Ascending aorta (tissue), 2 donors: ENCODE data around the gene HLA-A. TPM values are rescaled to one million over a fixed set of nuclear protein-coding genes. Genes with fewer than 3 reads are reported as not detected.
"Not testable (repeated sequence)": the region's sequence is repeated elsewhere in the genome, so short reads cannot be mapped to it uniquely, and the experiment has no call there.

Experiments
- DNase-seq, 2 donors: peaks; one replicate each; pipeline ENCODE4 v3.0.0-alpha.2; 2019; ENCODE audit warnings: low spot score in 2 of 2
- H3K27ac ChIP-seq, 2 donors: fragments of 200-600 bp; sonication (generic); one replicate each; pipeline ENCODE4 v1.5.1; 2016 to 2017; ENCODE audit warnings: mild to moderate bottlenecking in 1 of 2
- H3K27me3 ChIP-seq: fragments of 200-600 bp; sonication (generic); one replicate; pipeline ENCODE4 v1.5.1; 2017
- H3K36me3 ChIP-seq, 2 donors: fragments of 200-600 bp; sonication (generic); one replicate each; pipeline ENCODE4 v1.5.1; 2016
- H3K4me1 ChIP-seq, 2 donors: fragments of 200-600 bp; sonication (generic); one replicate each; pipeline ENCODE4 v1.5.1; 2016 to 2017; ENCODE audit warnings: mild to moderate bottlenecking in 1 of 2
- H3K4me3 ChIP-seq, 2 donors: fragments of 200-600 bp; sonication (generic); one replicate each; pipeline ENCODE4 v1.5.1; 2016 to 2017; ENCODE audit warnings: mild to moderate bottlenecking in 1 of 2
- H3K9me3 ChIP-seq, 2 donors: fragments of 200-600 bp; sonication (generic); one replicate each; pipeline ENCODE4 v1.5.1; 2016
- intact Hi-C: fragments of 100-400 bp; cut with DNase I; formaldehyde crosslinking; loops from one replicate; pipeline ENCODE4 v1.15.1; 2023
- total RNA-seq: library from RNA; depleted of rRNA; stranded (reverse); fragments of >200 nt; gene quantifications from one replicate; pipeline ENCODE4 v1.1.0, GENCODE V29; 2016
- TF ChIP-seq, protein P1 (sequence below), 3 experiments: fragments of 200-600 bp in 2 of 3; fragments of 450-650 bp in 1 of 3; sonication (generic) in 2 of 3; IDR thresholded peaks; one replicate each; pipeline ENCODE4 v1.5.1; 2016 to 2019; ENCODE audit warnings: antibody characterized with exemption in 3 of 3, mild to moderate bottlenecking in 1 of 3, moderate library complexity in 1 of 3

The HLA-A gene
- total RNA-seq, 1 donor from 2014 or later: 1,099 TPM

DNA sequence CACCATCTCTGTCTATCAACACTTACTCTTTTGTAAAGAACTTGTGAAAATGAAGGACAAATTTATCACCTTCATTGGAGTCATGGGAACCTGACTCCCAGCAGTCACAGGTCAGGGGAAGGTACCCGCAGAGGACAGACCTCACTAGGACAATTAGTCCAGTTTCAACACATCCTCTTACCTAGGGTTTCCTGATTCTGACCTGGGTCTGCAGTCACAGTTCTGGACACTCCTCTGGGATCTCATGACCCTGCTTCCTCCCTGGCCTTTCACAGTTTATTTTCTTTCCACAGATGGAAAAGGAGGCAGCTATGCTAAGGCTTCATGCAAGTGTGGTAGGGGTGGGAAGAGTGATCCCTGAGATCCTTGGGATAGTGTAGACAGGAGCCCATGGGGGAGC lies 15.7 kb downstream of the HLA-A start:
- no peaks in the 10 kb centered on the region for H3K4me1 ChIP-seq
- intact Hi-C loops: no loop called here
- TF ChIP-seq, protein P1, sequence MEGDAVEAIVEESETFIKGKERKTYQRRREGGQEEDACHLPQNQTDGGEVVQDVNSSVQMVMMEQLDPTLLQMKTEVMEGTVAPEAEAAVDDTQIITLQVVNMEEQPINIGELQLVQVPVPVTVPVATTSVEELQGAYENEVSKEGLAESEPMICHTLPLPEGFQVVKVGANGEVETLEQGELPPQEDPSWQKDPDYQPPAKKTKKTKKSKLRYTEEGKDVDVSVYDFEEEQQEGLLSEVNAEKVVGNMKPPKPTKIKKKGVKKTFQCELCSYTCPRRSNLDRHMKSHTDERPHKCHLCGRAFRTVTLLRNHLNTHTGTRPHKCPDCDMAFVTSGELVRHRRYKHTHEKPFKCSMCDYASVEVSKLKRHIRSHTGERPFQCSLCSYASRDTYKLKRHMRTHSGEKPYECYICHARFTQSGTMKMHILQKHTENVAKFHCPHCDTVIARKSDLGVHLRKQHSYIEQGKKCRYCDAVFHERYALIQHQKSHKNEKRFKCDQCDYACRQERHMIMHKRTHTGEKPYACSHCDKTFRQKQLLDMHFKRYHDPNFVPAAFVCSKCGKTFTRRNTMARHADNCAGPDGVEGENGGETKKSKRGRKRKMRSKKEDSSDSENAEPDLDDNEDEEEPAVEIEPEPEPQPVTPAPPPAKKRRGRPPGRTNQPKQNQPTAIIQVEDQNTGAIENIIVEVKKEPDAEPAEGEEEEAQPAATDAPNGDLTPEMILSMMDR (IDR thresholded peaks at IDR 0.05): no peak
- H3K27me3 ChIP-seq: no peaks in the 10 kb centered on the region
- H3K27ac ChIP-seq: no peak overlapping the region
- H3K36me3 ChIP-seq: no peaks in the 10 kb centered on the region
- no peak for DNase-seq
- no peaks in the 10 kb centered on the region for H3K9me3 ChIP-seq
- H3K4me3 ChIP-seq: no peak overlapping the region

DNA sequence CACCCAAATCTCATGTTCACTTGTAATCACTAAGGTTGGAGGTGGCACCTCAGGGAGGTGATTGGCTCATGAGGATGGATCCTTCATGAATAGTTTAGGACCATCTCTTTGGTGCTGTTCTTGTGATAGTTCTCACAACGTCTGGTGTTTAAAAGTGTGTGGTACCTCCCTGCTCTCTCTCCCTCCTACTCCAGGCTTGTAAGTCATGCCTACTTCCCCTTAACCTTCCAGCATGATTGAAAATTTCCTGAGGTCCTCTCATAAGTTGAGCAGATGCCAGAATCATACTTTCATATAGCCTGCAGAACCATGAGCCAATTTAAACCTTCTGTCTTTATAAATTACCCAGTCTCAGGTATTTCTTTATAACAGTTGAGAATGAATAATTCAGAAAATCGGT lies 16.6 kb downstream of the HLA-A start:
- Histone ChIP-seq H3K27ac (no peak overlapping the region), H3K36me3 (no peaks in the 10 kb centered on the region), H3K9me3 (no peaks in the 10 kb centered on the region), H3K4me3 (no peak overlapping the region), H3K27me3 (no peaks in the 10 kb centered on the region), H3K4me1 (no peaks in the 10 kb centered on the region)
- intact Hi-C loops: no loop called here
- TF ChIP-seq, protein P1 (IDR thresholded peaks at IDR 0.05): no peak
- no peak for DNase-seq

DNA sequence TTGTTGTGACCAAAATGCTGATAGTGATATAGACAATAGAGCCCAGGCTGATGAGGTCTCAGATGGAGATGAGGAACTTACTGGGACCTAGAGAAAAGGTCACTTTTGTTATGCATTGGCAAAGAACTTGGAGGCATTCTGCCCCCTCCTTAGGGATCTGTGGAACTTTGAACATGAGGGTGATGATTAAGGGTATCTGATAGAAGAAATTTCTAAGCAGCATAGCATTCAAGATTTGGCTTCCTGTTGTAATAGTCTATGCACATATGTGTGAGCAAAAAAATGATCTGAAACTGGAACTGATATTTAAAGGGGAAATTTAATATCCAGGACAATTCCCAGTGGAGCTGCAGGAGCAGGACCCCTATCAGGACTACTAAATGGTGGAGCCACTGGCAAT lies 17.1 kb downstream of the HLA-A start:
- peaks cover 3% of the 10 kb centered on the region in 2 donors for H3K4me1 ChIP-seq
- TF ChIP-seq, protein P1 (IDR thresholded peaks at IDR 0.05): no peak
- no peak for DNase-seq
- no peak overlapping the region for H3K27ac ChIP-seq
- H3K36me3 ChIP-seq: no peaks in the 10 kb centered on the region
- no peaks in the 10 kb centered on the region for H3K9me3 ChIP-seq
- no peaks in the 10 kb centered on the region for H3K27me3 ChIP-seq
- intact Hi-C loops: no loop called here
- H3K4me3 ChIP-seq: no peak overlapping the region

DNA sequence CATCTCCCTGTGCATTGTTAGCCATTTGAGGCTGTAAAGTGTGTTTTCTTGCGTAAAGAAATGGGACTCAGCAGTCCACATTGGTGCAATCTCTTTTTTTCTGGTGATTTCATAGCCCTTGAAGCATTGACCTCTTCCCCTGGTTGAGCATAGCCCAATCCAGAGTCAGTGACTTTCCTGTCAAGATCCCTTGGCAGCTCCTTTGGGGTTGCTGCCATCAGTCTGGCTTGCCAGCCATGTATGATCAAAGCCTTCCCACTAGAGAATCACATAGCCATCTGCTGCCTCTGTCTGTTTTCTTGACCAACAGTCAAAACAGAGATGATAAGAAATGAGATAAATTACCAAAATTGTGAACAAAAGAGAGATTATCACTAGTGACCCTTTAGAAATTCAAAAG lies 19.6 kb downstream of the HLA-A start:
- no peak overlapping the region for H3K4me3 ChIP-seq
- DNase-seq: no peak
- TF ChIP-seq, protein P1 (IDR thresholded peaks at IDR 0.05): no peak
- no peaks in the 10 kb centered on the region for H3K36me3 ChIP-seq
- no peaks in the 10 kb centered on the region for H3K27me3 ChIP-seq
- peaks cover 13 to 17% of the 10 kb centered on the region in 2 donors for H3K4me1 ChIP-seq
- H3K9me3 ChIP-seq: no peaks in the 10 kb centered on the region
- no peak overlapping the region for H3K27ac ChIP-seq
- intact Hi-C loops: no loop called here

DNA sequence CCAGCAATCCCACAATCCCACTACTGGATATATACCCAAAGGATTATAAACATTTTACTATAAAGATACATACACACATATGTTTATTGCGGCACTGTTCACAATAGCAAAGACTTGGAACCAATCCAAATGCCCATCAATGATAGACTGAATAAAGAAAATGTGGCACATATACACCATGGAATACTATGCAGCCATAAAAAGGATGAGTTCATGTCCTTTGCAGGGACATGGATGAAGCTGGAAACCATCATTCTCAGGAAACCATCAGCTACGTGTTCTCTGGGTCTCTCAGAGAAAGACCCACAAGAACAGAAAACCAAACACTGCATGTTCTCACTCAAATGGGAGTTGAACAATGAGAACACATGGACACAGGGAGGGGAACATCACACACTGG lies 21.4 kb downstream of the HLA-A start:
- Histone ChIP-seq H3K4me1 (peaks cover 13 to 23% of the 10 kb centered on the region in 2 donors), H3K27ac (peak overlapping the region in 1 of 2 donors; percentile 84)
- H3K27me3 ChIP-seq, DNase-seq, H3K36me3 ChIP-seq, H3K9me3 ChIP-seq, intact Hi-C loops, H3K4me3 ChIP-seq: not testable (repeated sequence)

DNA sequence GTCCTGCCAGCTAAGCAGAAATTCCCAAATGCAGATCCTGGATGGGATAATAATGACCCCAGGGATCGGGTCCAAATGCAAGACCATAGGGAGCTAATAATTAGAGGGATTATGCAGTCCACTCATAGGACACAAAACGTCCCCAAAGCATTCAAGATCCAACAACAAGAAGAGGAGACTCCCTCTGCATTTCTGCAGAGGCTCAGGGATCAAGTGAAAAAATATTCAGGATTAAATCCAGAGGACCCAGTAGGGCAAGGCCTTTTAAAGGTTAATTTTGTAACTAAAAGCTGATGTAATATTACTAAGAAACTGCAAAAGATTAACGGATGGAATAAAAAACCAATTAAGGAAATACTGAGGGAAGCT lies 22.2 kb downstream of the HLA-A start:
- Histone ChIP-seq H3K36me3 (no peaks in the 10 kb centered on the region), H3K4me1 (peaks cover 13 to 23% of the 10 kb centered on the region in 2 donors), H3K27me3 (no peaks in the 10 kb centered on the region), H3K4me3 (peak overlapping the region in 1 of 2 donors; percentile 50), H3K9me3 (no peaks in the 10 kb centered on the region), H3K27ac (peak overlapping the region; percentile 83 to 84)
- TF ChIP-seq, protein P1 (IDR thresholded peaks at IDR 0.05): no peak
- DNase-seq: no peak
- intact Hi-C loops: no loop called here
